ENCODE data around the gene CFAP61. TPM values are rescaled to one million over a fixed set of nuclear protein-coding genes. Genes with fewer than 3 reads are reported as not detected.

CFAP61 gene
- total RNA-seq, 1 donor from 2014 or later: 5.6 TPM

DNA sequence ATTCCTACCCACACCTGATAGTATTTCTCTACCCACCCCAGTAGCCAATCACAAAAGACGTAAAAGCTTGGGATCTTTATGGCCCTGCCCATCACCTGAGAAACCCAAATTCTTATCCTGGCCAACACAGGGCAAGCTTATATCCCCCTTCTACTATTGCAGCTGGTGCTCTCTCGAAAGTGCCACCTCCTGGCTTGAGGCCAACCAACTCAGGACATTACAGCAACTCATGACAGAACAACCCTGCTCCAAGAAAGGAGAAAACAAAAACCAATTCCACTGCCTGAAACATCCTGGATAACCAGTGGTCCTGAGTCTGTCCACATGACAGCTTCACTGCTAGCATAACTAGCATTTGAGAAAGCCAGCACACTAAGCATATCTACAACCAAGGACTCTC, 97.9 kb downstream of the CFAP61 start:
- no peak for TF ChIP-seq CTCF (conservative IDR thresholded peaks at IDR 0.05)
- H3K27ac Mint-ChIP-seq: no peak overlapping the region

DNA sequence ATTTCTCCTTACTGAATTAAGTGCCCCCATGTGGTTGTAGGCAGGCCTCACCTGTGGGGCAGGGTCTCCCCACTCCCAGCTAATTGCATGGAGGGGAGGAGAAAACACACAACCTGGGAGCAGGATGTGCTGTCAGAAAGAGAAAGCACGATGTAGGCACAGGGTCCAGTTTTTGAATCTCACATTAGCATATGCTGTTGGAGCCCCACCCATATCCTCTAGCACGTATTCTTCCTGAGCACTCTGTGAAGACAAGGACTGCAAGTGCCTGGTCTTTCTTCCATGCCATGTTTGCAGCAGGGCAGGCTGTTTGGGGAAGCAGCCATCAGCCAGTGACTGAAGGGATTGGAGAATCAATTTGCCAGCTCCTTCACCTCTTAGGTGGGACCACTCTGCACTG, 108.2 kb downstream of the CFAP61 start:
- Mint-ChIP-seq H3K36me3 (no peaks in the 10 kb centered on the region), H3K9me3 (no peaks in the 10 kb centered on the region), H3K4me1 (ENCODE audit: unreplicated experiment) (no peaks in the 10 kb centered on the region), H3K27ac (no peak overlapping the region), H3K4me3 (no peak overlapping the region), H3K27me3 (peaks cover 6% of the 10 kb centered on the region)
- DNase-seq (ENCODE audit: extremely low spot score, unreplicated experiment): no peak
- no peak for TF ChIP-seq CTCF (conservative IDR thresholded peaks at IDR 0.05)

More for the DNA sequence above, 97.9 kb downstream of the CFAP61 start:
- Mint-ChIP-seq H3K4me1 (ENCODE audit: unreplicated experiment) (no peaks in the 10 kb centered on the region), H3K9me3 (peaks cover 6% of the 10 kb centered on the region), H3K27me3 (peaks cover 3% of the 10 kb centered on the region), H3K36me3 (no peaks in the 10 kb centered on the region), H3K4me3 (no peak overlapping the region)
- no peak for DNase-seq (ENCODE audit: extremely low spot score, unreplicated experiment)

DNA sequence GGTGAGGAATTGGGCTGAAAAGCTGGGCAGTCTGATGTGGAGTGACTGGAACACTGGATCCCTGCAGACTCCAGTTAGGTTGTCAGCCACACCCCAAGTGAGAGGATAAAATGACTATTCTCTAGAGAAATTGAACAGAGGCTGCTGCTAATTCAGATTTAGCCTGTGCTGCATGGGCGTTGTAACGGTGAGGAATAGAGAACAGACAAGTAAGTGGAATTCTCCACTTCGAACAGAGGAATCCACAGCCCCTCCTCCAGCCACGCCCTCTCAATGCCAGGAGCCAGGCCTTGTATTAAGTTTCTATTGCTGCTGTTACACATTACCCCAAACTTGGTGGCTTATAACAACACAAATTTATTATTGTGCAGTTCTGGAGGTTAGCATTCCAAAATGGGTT, 109.3 kb downstream of the CFAP61 start:
- no peaks in the 10 kb centered on the region for H3K9me3 Mint-ChIP-seq
- peaks cover 6% of the 10 kb centered on the region for H3K27me3 Mint-ChIP-seq
- H3K4me1 Mint-ChIP-seq (ENCODE audit: unreplicated experiment): no peaks in the 10 kb centered on the region
- no peak overlapping the region for H3K4me3 Mint-ChIP-seq
- no peaks in the 10 kb centered on the region for H3K36me3 Mint-ChIP-seq
- H3K27ac Mint-ChIP-seq: no peak overlapping the region
- no peak for TF ChIP-seq CTCF (conservative IDR thresholded peaks at IDR 0.05)
- DNase-seq (ENCODE audit: extremely low spot score, unreplicated experiment): no peak

- Mint-ChIP-seq H3K9me3 (peaks cover 4% of the 10 kb centered on the region), H3K27ac (no peak overlapping the region), H3K4me3 (no peak overlapping the region), H3K27me3 (no peaks in the 10 kb centered on the region), H3K36me3 (no peaks in the 10 kb centered on the region), H3K4me1 (ENCODE audit: unreplicated experiment) (no peaks in the 10 kb centered on the region)
- no peak for DNase-seq (ENCODE audit: extremely low spot score, unreplicated experiment)
- TF ChIP-seq CTCF (conservative IDR thresholded peaks at IDR 0.05): no peak
These were observed 115.4 kb downstream of the CFAP61 start for GRCh38 chr20:20167698-20168097.

DNA sequence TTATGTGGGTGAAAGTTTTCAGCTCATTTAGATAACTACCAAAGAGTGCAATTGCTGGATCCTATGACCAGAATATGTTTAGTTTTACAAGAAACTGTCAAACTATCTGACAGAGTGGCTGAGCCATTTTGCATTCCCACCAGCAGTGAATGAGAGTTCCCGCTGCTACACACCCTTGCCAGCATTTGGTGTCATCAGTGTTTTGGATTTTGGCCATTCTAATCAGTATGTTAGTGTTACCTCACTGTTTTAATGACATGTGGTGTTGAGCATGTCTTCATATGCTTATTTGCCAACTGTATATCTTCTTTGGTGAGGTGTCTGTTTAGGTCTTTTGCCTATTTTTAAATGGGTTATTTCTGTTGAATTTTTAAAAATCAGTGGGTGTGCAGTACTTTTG, 120.9 kb downstream of the CFAP61 start:
- no peaks in the 10 kb centered on the region for H3K36me3 Mint-ChIP-seq
- peaks cover 4% of the 10 kb centered on the region for H3K9me3 Mint-ChIP-seq
- no peaks in the 10 kb centered on the region for H3K4me1 Mint-ChIP-seq (ENCODE audit: unreplicated experiment)
- TF ChIP-seq CTCF (conservative IDR thresholded peaks at IDR 0.05): no peak
- no peak overlapping the region for H3K27ac Mint-ChIP-seq
- no peak for DNase-seq (ENCODE audit: extremely low spot score, unreplicated experiment)
- H3K27me3 Mint-ChIP-seq: no peaks in the 10 kb centered on the region
- H3K4me3 Mint-ChIP-seq: no peak overlapping the region
